ENCODE measurements around the gene NYAP1.

- TF ChIP-seq POLR2A (IDR thresholded peaks at IDR 0.05) (no peak), POLR2AphosphoS5 (IDR thresholded peaks at IDR 0.05) (no peak), EP300 (IDR thresholded peaks at IDR 0.05) (no peak)
- TF ChIP-seq, protein P1, sequence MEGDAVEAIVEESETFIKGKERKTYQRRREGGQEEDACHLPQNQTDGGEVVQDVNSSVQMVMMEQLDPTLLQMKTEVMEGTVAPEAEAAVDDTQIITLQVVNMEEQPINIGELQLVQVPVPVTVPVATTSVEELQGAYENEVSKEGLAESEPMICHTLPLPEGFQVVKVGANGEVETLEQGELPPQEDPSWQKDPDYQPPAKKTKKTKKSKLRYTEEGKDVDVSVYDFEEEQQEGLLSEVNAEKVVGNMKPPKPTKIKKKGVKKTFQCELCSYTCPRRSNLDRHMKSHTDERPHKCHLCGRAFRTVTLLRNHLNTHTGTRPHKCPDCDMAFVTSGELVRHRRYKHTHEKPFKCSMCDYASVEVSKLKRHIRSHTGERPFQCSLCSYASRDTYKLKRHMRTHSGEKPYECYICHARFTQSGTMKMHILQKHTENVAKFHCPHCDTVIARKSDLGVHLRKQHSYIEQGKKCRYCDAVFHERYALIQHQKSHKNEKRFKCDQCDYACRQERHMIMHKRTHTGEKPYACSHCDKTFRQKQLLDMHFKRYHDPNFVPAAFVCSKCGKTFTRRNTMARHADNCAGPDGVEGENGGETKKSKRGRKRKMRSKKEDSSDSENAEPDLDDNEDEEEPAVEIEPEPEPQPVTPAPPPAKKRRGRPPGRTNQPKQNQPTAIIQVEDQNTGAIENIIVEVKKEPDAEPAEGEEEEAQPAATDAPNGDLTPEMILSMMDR (IDR thresholded peaks at IDR 0.05) = peak; percentile 92 to 96
Observed at GRCh38 chr7:100469227-100470044, 14.3 kb upstream of the NYAP1 start.
